KMS-11 (cell line): ENCODE data around the gene HECTD2.

ENCODE experiments used
- H2AFZ ChIP-seq: fragments of 200-600 bp; sonication (generic); 2 replicates; pipeline ENCODE4 v1.6.1; 2016; ENCODE audit warnings: antibody characterized with exemption, mixed run types, low read depth
- H3K27ac ChIP-seq: fragments of 200-600 bp; sonication (generic); 2 replicates; pipeline ENCODE4 v1.6.1; 2016; ENCODE audit warnings: mild to moderate bottlenecking, mixed run types
- H3K27me3 ChIP-seq: fragments of 200-600 bp; sonication (generic); 2 replicates; pipeline ENCODE4 v1.6.1; 2017; ENCODE audit warnings: mild to moderate bottlenecking, low read depth, mixed run types, moderate library complexity; ENCODE audit not compliant: insufficient read depth
- H3K36me3 ChIP-seq: fragments of 200-600 bp; sonication (generic); 2 replicates; pipeline ENCODE4 v1.6.1; 2017; ENCODE audit warnings: mild to moderate bottlenecking, mixed run types; ENCODE audit not compliant: insufficient read depth
- H3K4me1 ChIP-seq: fragments of 200-600 bp; sonication (generic); 2 replicates; pipeline ENCODE4 v1.6.1; 2016; ENCODE audit warnings: mild to moderate bottlenecking, low read depth, mixed run types; ENCODE audit not compliant: poor library complexity, severe bottlenecking
- H3K4me2 ChIP-seq: fragments of 200-600 bp; sonication (generic); 2 replicates; pipeline ENCODE4 v1.7.0; 2016; ENCODE audit warnings: mild to moderate bottlenecking, mixed run types
- H3K4me3 ChIP-seq: fragments of 200-600 bp; sonication (generic); IDR thresholded peaks from 2 replicates; pipeline ENCODE4 v1.6.1; 2017; ENCODE audit warnings: low read depth, low read length, mixed read lengths; ENCODE audit not compliant: insufficient read depth
- H3K79me2 ChIP-seq: fragments of 200-600 bp; sonication (generic); 2 replicates; pipeline ENCODE4 v1.6.1; 2016; ENCODE audit warnings: low read depth, mixed run types; ENCODE audit not compliant: insufficient read depth
- H3K9ac ChIP-seq: fragments of 200-600 bp; sonication (generic); 2 replicates; pipeline ENCODE4 v1.6.1; 2016; ENCODE audit warnings: mild to moderate bottlenecking, mixed run types
- H4K20me1 ChIP-seq: fragments of 200-600 bp; sonication (generic); 2 replicates; pipeline ENCODE4 v1.6.1; 2016; ENCODE audit warnings: mild to moderate bottlenecking, mixed run types; ENCODE audit not compliant: insufficient read depth
- TF ChIP-seq, protein P1 (sequence below): fragments of 200-600 bp; sonication (generic); conservative IDR thresholded peaks from 2 replicates; pipeline ENCODE4 v1.6.1; 2017; ENCODE audit warnings: low read depth, mild to moderate bottlenecking, antibody characterized with exemption, low read length, moderate library complexity, mixed read lengths

The HECTD2 gene

GRCh38 chr10:91495402-91495801 is 85.3 kb downstream of the HECTD2 start:
- Histone ChIP-seq H3K36me3 (no peaks in the 10 kb centered on the region), H3K27ac (no peak overlapping the region), H3K4me2 (no peak overlapping the region), H3K9ac (no peak overlapping the region), H3K27me3 (no peaks in the 10 kb centered on the region), H3K4me1 (no peaks in the 10 kb centered on the region), H2AFZ (no peak overlapping the region), H4K20me1 (no peaks in the 10 kb centered on the region), H3K4me3 (no peak overlapping the region), H3K79me2 (no peaks in the 10 kb centered on the region)
- TF ChIP-seq, protein P1, sequence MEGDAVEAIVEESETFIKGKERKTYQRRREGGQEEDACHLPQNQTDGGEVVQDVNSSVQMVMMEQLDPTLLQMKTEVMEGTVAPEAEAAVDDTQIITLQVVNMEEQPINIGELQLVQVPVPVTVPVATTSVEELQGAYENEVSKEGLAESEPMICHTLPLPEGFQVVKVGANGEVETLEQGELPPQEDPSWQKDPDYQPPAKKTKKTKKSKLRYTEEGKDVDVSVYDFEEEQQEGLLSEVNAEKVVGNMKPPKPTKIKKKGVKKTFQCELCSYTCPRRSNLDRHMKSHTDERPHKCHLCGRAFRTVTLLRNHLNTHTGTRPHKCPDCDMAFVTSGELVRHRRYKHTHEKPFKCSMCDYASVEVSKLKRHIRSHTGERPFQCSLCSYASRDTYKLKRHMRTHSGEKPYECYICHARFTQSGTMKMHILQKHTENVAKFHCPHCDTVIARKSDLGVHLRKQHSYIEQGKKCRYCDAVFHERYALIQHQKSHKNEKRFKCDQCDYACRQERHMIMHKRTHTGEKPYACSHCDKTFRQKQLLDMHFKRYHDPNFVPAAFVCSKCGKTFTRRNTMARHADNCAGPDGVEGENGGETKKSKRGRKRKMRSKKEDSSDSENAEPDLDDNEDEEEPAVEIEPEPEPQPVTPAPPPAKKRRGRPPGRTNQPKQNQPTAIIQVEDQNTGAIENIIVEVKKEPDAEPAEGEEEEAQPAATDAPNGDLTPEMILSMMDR, result no peak

DNA sequence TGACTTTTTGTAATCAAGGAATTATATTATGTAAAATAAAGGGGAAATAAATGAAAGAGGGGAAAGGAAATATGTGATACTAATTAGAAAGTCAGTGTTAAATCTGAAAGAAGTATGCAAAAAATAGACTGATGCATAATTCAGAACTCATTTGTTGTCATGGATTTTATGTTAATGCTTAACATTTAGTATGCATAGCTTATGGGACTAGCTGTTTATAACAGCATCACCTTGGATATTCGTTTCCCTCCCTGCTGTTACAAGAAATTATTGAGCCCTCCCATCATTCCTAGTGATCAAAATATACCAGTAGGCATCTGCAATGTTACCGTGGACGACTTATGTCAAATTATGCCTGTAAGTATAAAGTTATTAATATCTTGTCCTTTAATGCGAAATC is 85.9 kb downstream of the HECTD2 start:
- Histone ChIP-seq H4K20me1 (no peaks in the 10 kb centered on the region), H3K79me2 (no peaks in the 10 kb centered on the region), H3K4me1 (no peaks in the 10 kb centered on the region), H3K9ac (no peak overlapping the region), H2AFZ (no peak overlapping the region), H3K4me3 (no peak overlapping the region), H3K27me3 (no peaks in the 10 kb centered on the region), H3K36me3 (no peaks in the 10 kb centered on the region), H3K27ac (no peak overlapping the region), H3K4me2 (no peak overlapping the region)
- TF ChIP-seq, protein P1, result no peak

DNA sequence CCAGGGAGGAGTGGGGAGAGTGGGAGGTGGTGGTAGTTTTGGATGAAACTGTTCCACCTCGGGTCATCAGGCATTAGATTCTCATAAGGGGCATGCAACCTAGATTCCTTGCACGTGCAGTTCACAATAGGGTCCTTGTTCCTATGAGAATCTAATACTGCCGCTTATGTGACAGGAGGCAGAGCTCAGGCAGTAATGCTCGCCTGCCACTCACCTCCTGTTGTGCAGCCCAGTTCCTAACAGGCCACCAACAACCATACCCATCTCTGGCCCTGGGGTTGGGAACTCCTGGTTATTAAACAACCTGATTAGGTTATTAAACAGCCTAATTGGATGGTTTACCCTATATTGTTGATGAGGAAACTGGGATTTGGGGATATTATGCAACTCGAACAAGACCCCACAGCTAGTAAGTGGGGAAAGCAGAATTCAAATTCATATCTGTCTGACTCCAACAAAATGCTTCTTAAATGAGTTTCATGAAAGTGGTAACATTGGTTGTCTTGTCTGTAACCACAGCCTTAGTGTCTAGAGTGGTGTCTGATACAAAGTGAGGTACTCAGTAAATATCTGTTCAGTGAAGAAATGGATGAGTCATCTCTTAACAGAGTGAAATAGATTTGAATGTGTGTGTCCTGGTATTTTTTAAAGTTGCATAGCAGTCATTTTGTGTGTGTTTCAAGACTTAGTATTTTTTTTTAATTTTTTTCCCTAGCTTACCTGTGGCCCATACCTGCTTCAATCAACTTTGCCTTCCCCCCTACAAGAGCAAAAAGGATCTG is 101.6 kb downstream of the HECTD2 start:
- TF ChIP-seq, protein P1, result no peak
- Histone ChIP-seq H3K9ac (no peak overlapping the region), H2AFZ (no peak overlapping the region), H4K20me1 (no peaks in the 10 kb centered on the region), H3K4me1 (no peaks in the 10 kb centered on the region), H3K36me3 (no peaks in the 10 kb centered on the region), H3K27ac (no peak overlapping the region), H3K79me2 (no peaks in the 10 kb centered on the region), H3K4me2 (no peak overlapping the region), H3K27me3 (no peaks in the 10 kb centered on the region), H3K4me3 (no peak overlapping the region)

- TF ChIP-seq, protein P1, result no peak
- Histone ChIP-seq H3K27me3 (no peaks in the 10 kb centered on the region), H3K4me1 (no peaks in the 10 kb centered on the region), H3K79me2 (no peaks in the 10 kb centered on the region), H4K20me1 (no peaks in the 10 kb centered on the region), H2AFZ (no peak overlapping the region), H3K4me3 (no peak overlapping the region), H3K27ac (no peak overlapping the region), H3K9ac (no peak overlapping the region), H3K36me3 (no peaks in the 10 kb centered on the region), H3K4me2 (no peak overlapping the region)
Observed at GRCh38 chr10:91512458-91512857, 102.3 kb downstream of the HECTD2 start.
